Choroid plexus epithelial cell (primary cell): ENCODE data around the gene DDIT4L.
"Not testable (repeated sequence)": the region's sequence is repeated elsewhere in the genome, so short reads cannot be mapped to it uniquely, and the experiment has no call there.

Experiments used
- DNase-seq: peaks from one replicate; pipeline ENCODE4 v3.0.0-alpha.2; 2010; ENCODE audit warnings: low read depth
- H3K4me3 ChIP-seq: 2 replicates; pipeline ENCODE4 v1.5.1; 2011; ENCODE audit warnings: low read depth, mild to moderate bottlenecking, control low read depth, low read length, moderate library complexity
- CTCF ChIP-seq: conservative IDR thresholded peaks from 2 replicates; pipeline ENCODE4 v1.5.1; 2011; ENCODE audit warnings: low read depth, mild to moderate bottlenecking, control low read depth, inconsistent platforms, low read length, moderate library complexity

Gene DDIT4L

GRCh38 chr4:100147198-100147597, 43.1 kb downstream of the DDIT4L start:
- DNase-seq: no peak
- no peak for TF ChIP-seq CTCF
- H3K4me3 ChIP-seq: no peak overlapping the region

GRCh38 chr4:100146756-100147155, 43.5 kb downstream of the DDIT4L start:
- no peak overlapping the region for H3K4me3 ChIP-seq
- TF ChIP-seq CTCF: no peak
- no peak for DNase-seq

GRCh38 chr4:100137320-100137719, 52.9 kb downstream of the DDIT4L start:
- H3K4me3 ChIP-seq, DNase-seq: not testable (repeated sequence)
